ENCODE results near the gene MRPS2.

GRCh38 chr9:135517407-135517822 lies 16.9 kb downstream of the MRPS2 start:
- no peak for TF ChIP-seq POLR2A (conservative IDR thresholded peaks at IDR 0.05)
- TF ChIP-seq CTCF (IDR thresholded peaks at IDR 0.05 in 2 of 3, conservative IDR thresholded peaks at IDR 0.05 in 1 of 3; ENCODE audit: insufficient read depth in 2 of 3, low read depth in 1 of 3, low read length in 3 of 3) = no peak
- TF ChIP-seq ZNF274 (IDR thresholded peaks at IDR 0.05; ENCODE audit: borderline replicate concordance, low read depth, low read length) = no peak
- no peak for TF ChIP-seq RCOR1 (IDR thresholded peaks at IDR 0.05; ENCODE audit: borderline replicate concordance in 1 of 2, low read depth in 2 of 2, low read length in 2 of 2)
